Muscle layer of colon (tissue), 2 donors: ENCODE data around the gene REM1.
"Not testable (repeated sequence)": the region's sequence is repeated elsewhere in the genome, so short reads cannot be mapped to it uniquely, and the experiment has no call there.

ENCODE experiments used
- H3K27ac ChIP-seq: one replicate; pipeline ENCODE4 v1.7.0; 2013; ENCODE audit warnings: low read depth, mild to moderate bottlenecking, low read length, moderate library complexity
- H3K27me3 ChIP-seq, 2 donors: one replicate each; pipeline ENCODE4 v1.7.0; 2013; ENCODE audit warnings: low read length in 2 of 2, mild to moderate bottlenecking in 2 of 2; ENCODE audit not compliant: insufficient read depth in 2 of 2, control insufficient read depth in 1 of 2
- H3K36me3 ChIP-seq: one replicate; pipeline ENCODE4 v1.7.0; 2013; ENCODE audit warnings: mild to moderate bottlenecking, low read length; ENCODE audit not compliant: insufficient read depth
- H3K4me1 ChIP-seq: one replicate; pipeline ENCODE4 v1.7.0; 2013; ENCODE audit warnings: mild to moderate bottlenecking, low read length; ENCODE audit not compliant: insufficient read depth
- H3K4me3 ChIP-seq, 2 donors: one replicate each; pipeline ENCODE4 v1.7.0; 2013; ENCODE audit warnings: low read length in 2 of 2, low read depth in 1 of 2, mild to moderate bottlenecking in 1 of 2, moderate library complexity in 1 of 2
- H3K9ac ChIP-seq: one replicate; pipeline ENCODE4 v1.7.0; 2013; ENCODE audit warnings: low read length
- H3K9me3 ChIP-seq: one replicate; pipeline ENCODE4 v1.7.0; 2013; ENCODE audit warnings: mild to moderate bottlenecking, low read length
- donor health status: abdominal sarcoma.
- donor health status: Adenocarcinoma of cecum.

REM1 gene

GRCh38 chr20:31474758-31475427, at the start of gene REM1, which contains the start of gene DEFB124:
Gene REM1 (plus strand): TSS chr20:31475288. CDS start chr20:31476446, 1,158 bp downstream.
Gene DEFB124 (minus strand): TSS chr20:31475127. CDS start chr20:31473013, 2,114 bp downstream.
- H3K4me1 ChIP-seq, result peaks cover 4% of the 10 kb centered on the region
- peak within 1 kb of the TSS; percentile 42 to 66 for H3K4me3 ChIP-seq
- H3K36me3 ChIP-seq, result no peaks in the 10 kb centered on the region
- H3K9ac ChIP-seq, result peak within 1 kb of the TSS; percentile 71
- H3K9me3 ChIP-seq, result no peaks in the 10 kb centered on the region
- peaks cover 9 to 13% of the 10 kb centered on the region in 2 donors for H3K27me3 ChIP-seq
- no peak within 1 kb of the TSS for H3K27ac ChIP-seq

GRCh38 chr20:31425797-31426196, 49.3 kb upstream of the REM1 start:
- Histone ChIP-seq H3K27ac (no peak overlapping the region), H3K36me3 (no peaks in the 10 kb centered on the region), H3K4me3 (no peak overlapping the region), H3K9ac (no peak overlapping the region), H3K9me3 (no peaks in the 10 kb centered on the region), H3K27me3 (no peaks in the 10 kb centered on the region), H3K4me1 (no peaks in the 10 kb centered on the region)

- not testable (repeated sequence) for H3K9ac ChIP-seq, H3K4me3 ChIP-seq, H3K27me3 ChIP-seq, H3K27ac ChIP-seq, H3K36me3 ChIP-seq, H3K4me1 ChIP-seq, H3K9me3 ChIP-seq
Observed at GRCh38 chr20:31426891-31427551, 48.1 kb upstream of the REM1 start.

- H3K36me3 ChIP-seq, H3K9ac ChIP-seq, H3K9me3 ChIP-seq, H3K4me1 ChIP-seq, H3K27me3 ChIP-seq, H3K27ac ChIP-seq, H3K4me3 ChIP-seq: not testable (repeated sequence)
Observed at GRCh38 chr20:31427576-31427975, 47.5 kb upstream of the REM1 start.

- Histone ChIP-seq H3K27me3 (no peaks in the 10 kb centered on the region), H3K4me1 (no peaks in the 10 kb centered on the region), H3K27ac (no peak overlapping the region), H3K4me3 (no peak overlapping the region), H3K36me3 (no peaks in the 10 kb centered on the region), H3K9ac (no peak overlapping the region), H3K9me3 (no peaks in the 10 kb centered on the region)
Observed at GRCh38 chr20:31430568-31431115, 44.4 kb upstream of the REM1 start.

- no peak within 1 kb of the TSS for H3K9ac ChIP-seq
- H3K36me3 ChIP-seq, result no peaks in the 10 kb centered on the region
- no peak within 1 kb of the TSS for H3K4me3 ChIP-seq
- no peaks in the 10 kb centered on the region for H3K27me3 ChIP-seq
- no peaks in the 10 kb centered on the region for H3K9me3 ChIP-seq
- no peaks in the 10 kb centered on the region for H3K4me1 ChIP-seq
- H3K27ac ChIP-seq, result no peak within 1 kb of the TSS
Observed at GRCh38 chr20:31440012-31440659, 35.0 kb upstream of the REM1 start, which contains the start of gene DEFB123. Gene DEFB123 (plus strand): TSS chr20:31440632. CDS start chr20:31440699, 67 bp downstream.

- Histone ChIP-seq H3K27ac (no peak overlapping the region), H3K4me3 (no peak overlapping the region), H3K4me1 (no peaks in the 10 kb centered on the region), H3K36me3 (no peaks in the 10 kb centered on the region), H3K9me3 (no peaks in the 10 kb centered on the region), H3K9ac (no peak overlapping the region), H3K27me3 (no peaks in the 10 kb centered on the region)
Observed at GRCh38 chr20:31446084-31446819, 28.8 kb upstream of the REM1 start.

- Histone ChIP-seq H3K4me3 (no peak overlapping the region), H3K27me3 (no peaks in the 10 kb centered on the region), H3K27ac (no peak overlapping the region), H3K36me3 (no peaks in the 10 kb centered on the region), H3K4me1 (no peaks in the 10 kb centered on the region), H3K9me3 (no peaks in the 10 kb centered on the region), H3K9ac (no peak overlapping the region)
Observed at GRCh38 chr20:31449511-31450414, 25.3 kb upstream of the REM1 start.

GRCh38 chr20:31452575-31452974, 22.5 kb upstream of the REM1 start:
- Histone ChIP-seq H3K4me3 (no peak overlapping the region), H3K9ac (no peak overlapping the region), H3K4me1 (no peaks in the 10 kb centered on the region), H3K36me3 (no peaks in the 10 kb centered on the region), H3K27me3 (no peaks in the 10 kb centered on the region), H3K9me3 (no peaks in the 10 kb centered on the region), H3K27ac (no peak overlapping the region)

GRCh38 chr20:31454361-31454760, 20.7 kb upstream of the REM1 start:
- Histone ChIP-seq H3K36me3 (no peaks in the 10 kb centered on the region), H3K27ac (no peak overlapping the region), H3K9me3 (no peaks in the 10 kb centered on the region), H3K4me3 (no peak overlapping the region), H3K4me1 (no peaks in the 10 kb centered on the region), H3K27me3 (no peaks in the 10 kb centered on the region), H3K9ac (no peak overlapping the region)
